H1 (cell line): Measurements from ENCODE around the gene CFAP61. TPM values are rescaled to one million over a fixed set of nuclear protein-coding genes. Genes with fewer than 3 reads are reported as not detected.

Experiments
- CHD2 ChIP-seq: IDR thresholded peaks from 2 replicates; pipeline ENCODE4 v1.6.1; 2012; ENCODE audit warnings: low read length, improper control_type of control experiment
- JUN ChIP-seq: IDR thresholded peaks from 2 replicates; pipeline ENCODE4 v1.6.1; 2011; ENCODE audit warnings: low read depth, mild to moderate bottlenecking, improper control_type of control experiment, low read length
- KDM1A ChIP-seq: fragments of 200-600, 300-600 bp; sonication (generic); IDR thresholded peaks from 2 replicates; pipeline ENCODE4 v1.7.1; 2016; ENCODE audit warnings: mild to moderate bottlenecking, low read length, borderline replicate concordance
- RNF2 ChIP-seq: fragments of 200-900, 300-1000 bp; sonication (generic); IDR thresholded peaks from 2 replicates; pipeline ENCODE4 v1.7.1; 2016; ENCODE audit warnings: borderline replicate concordance, low read depth, mild to moderate bottlenecking, antibody characterized with exemption, low read length; ENCODE audit not compliant: poor library complexity, severe bottlenecking; ENCODE audit errors: missing control alignments
- polyA plus RNA-seq, 7 experiments: library from polyadenylated mRNA; depleted of rRNA in 3 of 7; stranded (reverse) in 5 of 7; unstranded in 2 of 7; fragments of >200 nt in 5 of 7; fragments of 200-250 nt in 2 of 7; gene quantifications; 1 replicate in 5 of 7; 2 replicates in 1 of 7; 4 replicates in 1 of 7; pipeline versions ENCODE4 v1.2.1 to v1.2.3, GENCODE V29; 2011 to 2013; ENCODE audit warnings: missing spikeins in 2 of 7, mixed read lengths in 2 of 7
- total RNA-seq: library from RNA; stranded (reverse); fragmentation: NEBNext Ultra II Directional; extraction: Animal tissue kit (Norgen Biotek cat#: 25700); gene quantifications from 2 replicates; pipeline ENCODE4 v1.2.1, GENCODE V29; 2021
- TF ChIP-seq, protein P1 (sequence below): fragments of 300-600 bp; sonication (generic); IDR thresholded peaks from 2 replicates; pipeline ENCODE4 v1.7.1; 2012; ENCODE audit warnings: low read length, moderate library complexity, mild to moderate bottlenecking, inconsistent platforms; ENCODE audit not compliant: insufficient replicate concordance

The CFAP61 gene
- total and polyA plus RNA-seq, 2 of the 8 experiments (the other 6 are each of a cell fraction or from before 2014, with no cell fraction given), result 0.29 to 0.61 TPM

DNA sequence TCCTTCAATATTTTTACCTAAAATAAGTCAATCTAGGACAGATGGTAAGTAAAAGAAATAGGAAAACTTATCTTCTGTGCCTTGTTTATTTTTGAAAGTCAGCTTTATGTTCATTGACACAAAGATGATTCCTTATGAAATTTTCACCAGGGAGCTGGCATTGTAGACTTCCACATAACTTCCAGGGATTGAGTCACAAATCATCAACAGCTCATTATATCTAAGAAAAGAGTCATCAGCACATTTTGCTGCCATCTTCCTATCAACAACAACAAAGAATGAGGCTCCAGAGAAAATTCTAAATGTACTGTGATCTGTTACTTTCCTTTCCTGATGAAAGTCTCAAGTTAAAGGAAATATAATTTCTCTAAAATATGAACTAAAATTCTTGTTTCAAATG is 48.5 kb downstream of the CFAP61 start (continued):
- TF ChIP-seq, protein P1, sequence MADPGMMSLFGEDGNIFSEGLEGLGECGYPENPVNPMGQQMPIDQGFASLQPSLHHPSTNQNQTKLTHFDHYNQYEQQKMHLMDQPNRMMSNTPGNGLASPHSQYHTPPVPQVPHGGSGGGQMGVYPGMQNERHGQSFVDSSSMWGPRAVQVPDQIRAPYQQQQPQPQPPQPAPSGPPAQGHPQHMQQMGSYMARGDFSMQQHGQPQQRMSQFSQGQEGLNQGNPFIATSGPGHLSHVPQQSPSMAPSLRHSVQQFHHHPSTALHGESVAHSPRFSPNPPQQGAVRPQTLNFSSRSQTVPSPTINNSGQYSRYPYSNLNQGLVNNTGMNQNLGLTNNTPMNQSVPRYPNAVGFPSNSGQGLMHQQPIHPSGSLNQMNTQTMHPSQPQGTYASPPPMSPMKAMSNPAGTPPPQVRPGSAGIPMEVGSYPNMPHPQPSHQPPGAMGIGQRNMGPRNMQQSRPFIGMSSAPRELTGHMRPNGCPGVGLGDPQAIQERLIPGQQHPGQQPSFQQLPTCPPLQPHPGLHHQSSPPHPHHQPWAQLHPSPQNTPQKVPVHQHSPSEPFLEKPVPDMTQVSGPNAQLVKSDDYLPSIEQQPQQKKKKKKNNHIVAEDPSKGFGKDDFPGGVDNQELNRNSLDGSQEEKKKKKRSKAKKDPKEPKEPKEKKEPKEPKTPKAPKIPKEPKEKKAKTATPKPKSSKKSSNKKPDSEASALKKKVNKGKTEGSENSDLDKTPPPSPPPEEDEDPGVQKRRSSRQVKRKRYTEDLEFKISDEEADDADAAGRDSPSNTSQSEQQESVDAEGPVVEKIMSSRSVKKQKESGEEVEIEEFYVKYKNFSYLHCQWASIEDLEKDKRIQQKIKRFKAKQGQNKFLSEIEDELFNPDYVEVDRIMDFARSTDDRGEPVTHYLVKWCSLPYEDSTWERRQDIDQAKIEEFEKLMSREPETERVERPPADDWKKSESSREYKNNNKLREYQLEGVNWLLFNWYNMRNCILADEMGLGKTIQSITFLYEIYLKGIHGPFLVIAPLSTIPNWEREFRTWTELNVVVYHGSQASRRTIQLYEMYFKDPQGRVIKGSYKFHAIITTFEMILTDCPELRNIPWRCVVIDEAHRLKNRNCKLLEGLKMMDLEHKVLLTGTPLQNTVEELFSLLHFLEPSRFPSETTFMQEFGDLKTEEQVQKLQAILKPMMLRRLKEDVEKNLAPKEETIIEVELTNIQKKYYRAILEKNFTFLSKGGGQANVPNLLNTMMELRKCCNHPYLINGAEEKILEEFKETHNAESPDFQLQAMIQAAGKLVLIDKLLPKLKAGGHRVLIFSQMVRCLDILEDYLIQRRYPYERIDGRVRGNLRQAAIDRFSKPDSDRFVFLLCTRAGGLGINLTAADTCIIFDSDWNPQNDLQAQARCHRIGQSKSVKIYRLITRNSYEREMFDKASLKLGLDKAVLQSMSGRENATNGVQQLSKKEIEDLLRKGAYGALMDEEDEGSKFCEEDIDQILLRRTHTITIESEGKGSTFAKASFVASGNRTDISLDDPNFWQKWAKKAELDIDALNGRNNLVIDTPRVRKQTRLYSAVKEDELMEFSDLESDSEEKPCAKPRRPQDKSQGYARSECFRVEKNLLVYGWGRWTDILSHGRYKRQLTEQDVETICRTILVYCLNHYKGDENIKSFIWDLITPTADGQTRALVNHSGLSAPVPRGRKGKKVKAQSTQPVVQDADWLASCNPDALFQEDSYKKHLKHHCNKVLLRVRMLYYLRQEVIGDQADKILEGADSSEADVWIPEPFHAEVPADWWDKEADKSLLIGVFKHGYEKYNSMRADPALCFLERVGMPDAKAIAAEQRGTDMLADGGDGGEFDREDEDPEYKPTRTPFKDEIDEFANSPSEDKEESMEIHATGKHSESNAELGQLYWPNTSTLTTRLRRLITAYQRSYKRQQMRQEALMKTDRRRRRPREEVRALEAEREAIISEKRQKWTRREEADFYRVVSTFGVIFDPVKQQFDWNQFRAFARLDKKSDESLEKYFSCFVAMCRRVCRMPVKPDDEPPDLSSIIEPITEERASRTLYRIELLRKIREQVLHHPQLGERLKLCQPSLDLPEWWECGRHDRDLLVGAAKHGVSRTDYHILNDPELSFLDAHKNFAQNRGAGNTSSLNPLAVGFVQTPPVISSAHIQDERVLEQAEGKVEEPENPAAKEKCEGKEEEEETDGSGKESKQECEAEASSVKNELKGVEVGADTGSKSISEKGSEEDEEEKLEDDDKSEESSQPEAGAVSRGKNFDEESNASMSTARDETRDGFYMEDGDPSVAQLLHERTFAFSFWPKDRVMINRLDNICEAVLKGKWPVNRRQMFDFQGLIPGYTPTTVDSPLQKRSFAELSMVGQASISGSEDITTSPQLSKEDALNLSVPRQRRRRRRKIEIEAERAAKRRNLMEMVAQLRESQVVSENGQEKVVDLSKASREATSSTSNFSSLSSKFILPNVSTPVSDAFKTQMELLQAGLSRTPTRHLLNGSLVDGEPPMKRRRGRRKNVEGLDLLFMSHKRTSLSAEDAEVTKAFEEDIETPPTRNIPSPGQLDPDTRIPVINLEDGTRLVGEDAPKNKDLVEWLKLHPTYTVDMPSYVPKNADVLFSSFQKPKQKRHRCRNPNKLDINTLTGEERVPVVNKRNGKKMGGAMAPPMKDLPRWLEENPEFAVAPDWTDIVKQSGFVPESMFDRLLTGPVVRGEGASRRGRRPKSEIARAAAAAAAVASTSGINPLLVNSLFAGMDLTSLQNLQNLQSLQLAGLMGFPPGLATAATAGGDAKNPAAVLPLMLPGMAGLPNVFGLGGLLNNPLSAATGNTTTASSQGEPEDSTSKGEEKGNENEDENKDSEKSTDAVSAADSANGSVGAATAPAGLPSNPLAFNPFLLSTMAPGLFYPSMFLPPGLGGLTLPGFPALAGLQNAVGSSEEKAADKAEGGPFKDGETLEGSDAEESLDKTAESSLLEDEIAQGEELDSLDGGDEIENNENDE, result no peak
- TF ChIP-seq RNF2, result no peak
- TF ChIP-seq CHD2, result no peak
- no peak for TF ChIP-seq KDM1A
- no peak for TF ChIP-seq JUN
